Fibroblast of skin of right biceps (primary cell): ENCODE data around the gene GATD1.

Source experiments
- DNase-seq: peaks from one replicate; pipeline ENCODE4 v3.0.0-alpha.2; 2013

The GATD1 gene

DNA sequence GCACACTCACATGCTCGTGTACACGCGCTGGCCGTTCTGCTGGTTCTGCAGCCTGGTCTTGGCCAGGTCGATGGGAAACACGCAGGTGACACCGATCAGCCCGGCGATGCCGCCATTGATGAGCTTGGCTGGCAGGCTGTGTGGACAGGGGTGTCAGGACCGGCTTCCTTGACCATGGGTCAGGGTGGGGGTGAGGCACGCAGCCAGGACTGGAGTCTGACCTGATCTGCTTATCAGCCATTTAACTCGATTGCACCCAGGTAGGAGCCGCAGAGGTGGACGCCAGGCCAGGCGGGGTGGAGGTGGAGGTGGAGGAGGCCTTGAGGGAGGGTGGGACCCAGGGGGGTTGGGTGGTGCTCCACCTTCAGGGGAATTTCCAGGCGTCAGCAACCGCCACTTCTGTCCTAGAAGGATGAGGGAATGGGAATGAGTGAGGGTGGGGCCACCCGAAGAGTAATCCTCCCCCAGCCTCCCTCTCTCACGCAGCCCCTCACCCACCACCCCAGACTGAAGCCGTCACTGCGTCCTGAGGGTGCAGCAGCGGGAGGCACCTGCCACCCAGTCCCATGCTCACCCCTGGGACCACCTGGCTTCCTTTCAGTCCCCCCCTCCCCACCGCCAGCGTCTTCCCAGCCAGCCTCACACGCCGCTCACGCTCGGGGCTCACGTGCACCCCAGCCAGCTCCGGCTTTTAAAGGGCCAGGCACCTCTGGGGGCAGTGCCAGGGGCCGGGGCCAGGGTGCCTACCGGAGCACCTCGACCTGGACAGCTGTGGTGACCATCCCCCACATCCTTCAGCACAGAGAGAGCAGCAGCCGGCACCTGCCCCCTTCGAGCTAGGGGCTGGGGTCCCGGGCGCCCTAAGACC lies 17.7 kb upstream of the GATD1 start:
- DNase-seq = no peak

DNA sequence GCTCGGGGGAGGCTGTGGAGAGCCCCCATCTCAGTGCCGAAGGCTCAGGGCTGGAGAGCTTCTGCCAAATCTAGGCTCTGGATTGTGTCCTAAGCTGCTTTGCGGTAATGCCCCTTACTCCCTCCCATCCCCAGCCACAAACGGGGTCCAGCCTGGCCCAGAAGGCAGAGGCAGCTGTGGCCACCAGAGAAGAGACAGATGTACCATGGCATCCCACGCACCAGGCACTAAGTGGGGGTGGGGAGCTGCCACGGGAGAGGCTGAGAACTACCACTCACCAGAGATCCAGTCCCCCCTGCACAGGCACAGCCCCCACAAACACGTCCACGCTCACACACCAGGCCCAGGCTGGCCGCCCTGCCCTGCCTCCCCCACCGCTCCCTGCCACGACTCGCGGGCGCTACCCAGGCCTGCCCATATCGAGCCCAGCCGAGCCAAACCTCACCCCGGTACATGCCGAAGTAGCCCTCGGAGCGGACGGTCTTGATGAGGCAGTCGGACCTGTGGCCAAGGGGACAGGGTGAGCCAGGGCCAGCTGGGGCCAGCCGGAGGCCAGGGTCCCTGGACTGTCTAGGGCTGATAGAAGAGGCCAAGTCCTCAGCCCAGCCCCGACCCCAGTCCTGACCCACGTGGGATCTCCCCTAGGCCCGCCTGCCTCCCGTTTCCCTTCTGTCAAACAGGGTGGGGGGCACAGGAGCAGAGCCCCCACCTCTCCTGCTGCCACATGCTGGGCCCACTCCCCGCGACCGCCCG lies 16.9 kb upstream of the GATD1 start:
- DNase-seq = no peak

DNA sequence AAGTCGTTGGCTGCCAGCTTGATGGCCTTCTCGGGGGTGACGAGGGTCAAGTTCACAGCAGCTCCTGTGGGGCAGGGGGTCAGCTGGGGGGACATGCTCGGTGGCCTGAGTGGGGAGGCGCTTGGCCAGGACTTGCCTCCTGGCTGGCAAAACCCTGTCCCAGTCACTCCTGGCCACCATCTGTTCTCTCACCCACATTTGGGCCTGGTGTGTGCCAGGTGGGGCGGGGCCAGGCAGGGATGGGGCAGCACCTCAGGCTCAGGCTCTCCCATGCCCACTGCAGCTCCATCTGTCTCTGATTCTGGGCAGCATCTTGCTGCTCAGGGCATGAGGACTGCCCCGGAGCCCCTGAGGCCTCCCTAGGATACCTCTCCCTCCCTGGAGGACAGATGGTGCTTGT lies 16.3 kb upstream of the GATD1 start:
- DNase-seq = no peak

DNA sequence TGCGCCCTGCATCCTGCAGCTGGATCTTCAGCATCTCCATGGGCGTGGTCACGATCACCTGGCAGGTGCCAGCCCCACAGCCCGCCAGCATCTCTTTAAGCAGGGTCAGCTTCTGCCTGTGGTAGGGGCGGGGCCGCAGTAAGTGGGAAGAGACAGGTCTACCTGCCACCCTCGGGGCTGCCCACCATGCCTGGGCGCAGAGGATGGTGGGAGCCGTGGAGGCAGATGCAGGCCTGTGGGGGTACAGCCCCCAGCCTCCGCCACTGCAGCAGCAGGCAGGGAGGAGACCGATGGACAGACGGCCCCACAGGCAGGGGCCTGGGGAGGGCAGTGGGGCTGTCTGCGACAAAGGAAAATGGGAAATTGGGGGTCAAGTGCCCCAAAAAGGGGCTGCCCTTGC lies 15.6 kb upstream of the GATD1 start:
- DNase-seq = no peak

DNA sequence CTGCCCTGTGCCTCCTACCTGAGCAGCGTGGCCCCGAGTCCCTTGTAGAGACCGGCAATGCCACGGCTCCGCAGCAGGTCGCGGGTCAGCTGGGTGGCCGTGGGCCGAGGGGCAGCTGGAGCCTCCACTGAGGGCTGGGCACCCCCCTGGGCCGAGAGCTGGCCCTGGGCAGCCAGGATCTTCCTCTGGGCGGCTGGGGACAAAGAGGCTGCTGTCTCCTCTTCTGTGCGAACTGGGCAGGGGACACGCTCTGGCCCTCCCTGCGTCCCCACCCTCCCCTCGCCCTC lies 15.2 kb upstream of the GATD1 start:
- DNase-seq = no peak

DNA sequence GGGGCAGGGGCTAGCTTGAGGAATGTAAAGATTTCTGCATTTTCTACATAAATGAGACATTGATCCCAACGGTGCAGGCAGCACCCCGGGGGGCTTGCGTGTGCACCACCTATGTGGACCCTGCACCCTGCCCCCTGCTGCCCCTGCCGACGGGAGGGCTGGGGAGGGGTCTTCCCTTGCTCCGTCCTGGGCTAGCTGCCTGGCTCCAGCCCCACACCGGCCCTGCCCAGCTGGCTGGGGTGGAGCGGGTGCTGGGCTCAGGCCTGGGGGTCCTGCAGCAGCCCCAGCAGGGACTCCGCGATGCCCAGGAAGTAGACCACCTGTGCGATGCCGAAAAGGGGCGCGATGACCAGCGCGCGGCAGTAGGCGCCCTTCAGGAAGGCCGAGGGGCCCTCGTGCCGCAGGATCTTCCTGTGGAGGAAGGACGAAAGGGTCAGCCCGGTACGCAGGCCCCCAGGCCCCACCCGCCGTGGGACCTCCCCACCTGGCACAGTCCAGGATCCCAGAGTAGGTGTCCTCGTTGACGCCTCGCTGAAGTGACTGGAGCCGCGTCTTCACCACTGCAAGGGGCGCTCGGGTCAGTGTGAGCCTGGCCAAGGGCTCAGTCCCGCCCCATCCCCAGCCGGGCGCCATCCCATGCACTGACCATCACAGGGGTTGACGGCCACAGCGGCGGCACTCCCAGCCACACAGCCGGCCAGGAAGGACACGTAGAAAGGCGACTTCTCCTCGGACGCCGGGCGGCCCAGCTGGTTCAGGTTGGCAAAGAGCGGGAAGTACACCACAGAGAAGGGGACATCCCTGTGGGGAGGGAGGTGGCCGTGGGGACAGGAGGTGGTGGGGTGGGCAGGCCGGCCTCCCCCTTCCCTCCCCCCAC lies 14.6 kb upstream of the GATD1 start:
- DNase-seq = no peak

DNA sequence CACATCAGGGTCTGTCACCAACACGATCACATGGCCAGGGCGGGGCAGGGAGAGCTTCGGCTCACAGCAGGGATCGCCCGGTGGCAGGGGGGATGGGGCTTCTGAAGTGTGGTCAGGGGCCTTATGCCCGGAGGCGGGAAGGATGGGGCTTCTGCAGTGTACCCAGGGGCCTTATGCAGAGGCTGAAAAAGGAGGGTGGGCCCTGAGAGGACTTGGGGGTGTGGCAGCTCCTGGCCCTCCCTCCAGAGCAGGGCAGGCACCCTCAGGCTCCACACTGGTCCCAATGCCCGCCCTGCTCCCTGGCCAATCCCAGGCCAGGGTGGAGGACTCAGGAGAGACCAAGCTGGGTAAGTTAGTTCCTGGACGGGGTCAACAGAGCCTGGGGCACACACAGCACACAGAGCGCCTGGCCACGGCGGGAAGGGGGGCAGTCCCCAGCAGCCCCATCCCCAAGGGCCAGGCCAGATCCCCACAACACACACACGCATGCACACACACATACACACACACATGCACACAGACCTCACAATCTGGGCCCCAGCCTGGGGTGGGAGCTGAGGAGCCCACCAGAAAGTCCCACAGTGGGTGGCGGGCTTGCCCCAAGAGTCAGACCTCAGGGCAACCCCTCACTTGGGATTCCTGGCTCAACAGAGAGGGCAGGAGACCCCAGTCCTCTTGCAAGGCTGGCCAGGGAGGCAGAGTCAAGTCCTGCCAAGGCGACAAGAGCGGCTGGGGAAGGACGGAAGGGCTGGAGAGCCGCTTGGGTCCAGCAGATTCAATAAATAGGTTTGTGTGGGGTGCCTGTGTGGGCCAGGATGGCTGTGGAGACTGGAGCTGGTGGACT lies 13.7 kb upstream of the GATD1 start:
- no peak for DNase-seq

DNA sequence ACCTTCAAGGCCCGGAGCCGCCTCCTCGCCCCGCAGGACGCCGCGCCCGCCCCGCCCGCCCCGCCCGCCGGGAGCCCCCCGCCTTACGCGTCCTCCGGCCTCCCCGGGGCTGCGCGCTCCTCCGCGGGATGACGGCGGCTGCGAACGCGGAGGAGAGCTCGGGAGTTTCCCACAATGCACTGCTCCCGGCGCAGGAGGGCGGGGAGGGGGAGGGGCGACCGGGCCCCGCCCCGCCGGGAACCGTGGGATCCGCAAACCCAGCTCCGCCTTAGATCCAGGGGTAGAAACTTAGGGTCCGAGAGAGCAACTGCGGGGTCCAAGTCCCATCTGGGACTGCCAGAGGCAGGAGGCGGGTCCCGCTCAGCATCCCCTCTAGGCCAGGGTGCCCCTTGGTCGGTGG lies 12.7 kb upstream of the GATD1 start, which contains the start of gene CEND1:
Gene CEND1, minus strand, starts transcription at position 148 of the 400 bp plus-strand sequence. CDS start 1,514 bp downstream, outside the sequence.
- peak; percentile 48 for DNase-seq

DNA sequence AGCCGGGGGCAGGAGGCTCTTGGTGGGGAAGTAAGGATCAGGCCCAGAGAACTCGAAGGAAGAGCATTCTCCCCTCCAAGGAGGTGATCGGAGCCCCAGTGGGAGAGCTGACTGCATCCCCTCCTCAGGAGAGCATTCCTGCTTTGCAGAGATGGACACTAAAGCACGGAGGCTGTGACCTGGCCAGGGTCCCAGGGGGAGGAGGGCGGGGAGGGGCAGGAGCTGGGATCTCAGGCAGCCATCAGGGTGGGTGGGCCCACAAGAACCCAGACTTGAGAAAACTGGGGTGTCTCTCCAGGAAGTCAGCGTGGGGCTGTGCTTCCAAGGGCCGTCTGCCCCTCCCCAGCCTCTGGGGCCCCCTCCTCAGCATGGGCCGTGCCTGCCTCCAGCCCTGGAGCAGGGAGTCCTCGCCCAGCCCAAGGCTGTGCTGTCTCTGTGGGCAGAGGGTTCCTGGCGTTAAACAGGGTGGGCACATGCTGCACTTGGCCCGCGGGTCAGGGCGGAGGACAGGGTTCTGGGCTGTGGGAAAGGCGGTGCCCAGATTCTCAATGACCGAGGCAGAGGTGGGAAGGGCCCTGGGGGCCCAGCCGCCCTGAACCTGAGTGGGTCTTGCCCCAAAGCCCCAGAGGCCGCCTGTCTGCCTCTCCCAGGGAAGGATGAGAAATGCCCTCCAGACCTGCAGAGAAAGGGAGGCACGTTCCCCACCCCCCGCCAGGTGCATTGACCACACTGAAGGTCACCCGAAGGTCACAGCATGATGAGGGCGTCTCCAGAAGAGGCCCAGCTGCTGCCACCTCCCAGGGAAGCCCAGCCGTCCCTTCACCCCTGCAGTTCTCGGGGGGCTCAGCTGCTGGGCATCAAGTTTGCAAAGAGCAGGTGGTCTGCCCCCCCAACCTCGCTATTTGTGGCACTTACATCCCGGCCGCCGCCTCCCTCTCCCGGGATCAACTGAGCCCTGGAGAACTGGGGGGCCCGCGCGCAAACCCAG lies 12.0 kb upstream of the GATD1 start:
- no peak for DNase-seq

DNA sequence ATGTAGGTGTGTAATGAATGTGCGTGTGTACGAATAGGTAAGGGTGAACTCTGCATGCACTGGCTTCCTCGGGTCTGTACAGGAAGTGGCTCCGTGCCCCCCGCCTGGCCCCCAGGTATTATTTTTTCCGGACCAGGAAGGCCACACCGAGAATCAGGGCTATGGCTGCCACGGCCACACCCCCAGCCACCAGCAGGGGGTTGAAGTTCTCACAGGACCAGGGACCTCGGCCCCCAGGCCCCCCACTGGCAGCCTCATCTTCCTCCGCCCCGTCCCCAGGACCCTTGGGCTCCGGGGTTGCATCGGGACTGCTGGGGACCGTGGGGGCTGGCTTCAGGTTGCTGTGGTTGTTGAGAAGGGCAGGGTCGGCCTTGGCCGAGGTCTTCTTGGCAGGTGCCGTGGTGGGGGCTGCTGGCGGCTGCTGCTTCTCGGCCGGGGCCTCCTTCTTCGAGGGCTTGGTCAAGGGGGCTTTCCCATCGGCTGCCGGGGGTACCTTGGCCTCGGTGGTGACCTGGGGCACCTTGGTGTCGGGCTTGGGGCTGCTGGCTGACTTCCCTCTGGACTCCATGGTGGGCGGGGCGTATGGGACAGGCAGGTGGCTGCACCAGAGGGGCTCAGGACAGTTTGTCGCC lies 10.8 kb upstream of the GATD1 start:
- no peak for DNase-seq

DNA sequence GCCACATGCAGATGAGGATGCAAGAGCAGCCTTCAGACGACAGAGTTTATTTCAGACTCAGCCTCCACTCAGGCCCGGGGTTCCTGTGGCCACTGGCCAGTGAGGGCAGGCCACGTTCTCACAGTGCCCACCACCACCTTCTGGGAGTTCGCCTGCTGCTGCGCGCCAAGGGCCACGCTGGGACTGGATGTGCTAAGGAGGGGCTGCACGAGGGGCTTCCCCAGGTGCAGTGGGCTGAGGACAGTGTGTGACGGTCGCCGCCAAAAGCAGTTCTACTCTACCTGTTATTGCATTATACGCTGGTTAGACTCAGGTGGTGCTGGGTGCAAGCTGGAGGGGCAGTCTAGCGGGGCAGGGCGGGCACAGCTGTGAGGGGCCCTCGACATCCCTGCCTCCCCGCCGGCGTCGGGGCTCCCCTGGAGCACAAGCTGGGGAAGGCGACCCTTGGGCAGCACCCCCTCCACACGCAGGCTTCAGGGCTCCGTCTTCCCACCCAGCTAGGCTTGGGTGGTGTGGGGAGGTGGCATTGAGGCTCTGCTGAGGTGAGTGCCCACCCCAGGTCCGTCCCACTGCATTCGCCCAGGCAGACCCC lies 9.9 kb upstream of the GATD1 start:
- DNase-seq = no peak

DNA sequence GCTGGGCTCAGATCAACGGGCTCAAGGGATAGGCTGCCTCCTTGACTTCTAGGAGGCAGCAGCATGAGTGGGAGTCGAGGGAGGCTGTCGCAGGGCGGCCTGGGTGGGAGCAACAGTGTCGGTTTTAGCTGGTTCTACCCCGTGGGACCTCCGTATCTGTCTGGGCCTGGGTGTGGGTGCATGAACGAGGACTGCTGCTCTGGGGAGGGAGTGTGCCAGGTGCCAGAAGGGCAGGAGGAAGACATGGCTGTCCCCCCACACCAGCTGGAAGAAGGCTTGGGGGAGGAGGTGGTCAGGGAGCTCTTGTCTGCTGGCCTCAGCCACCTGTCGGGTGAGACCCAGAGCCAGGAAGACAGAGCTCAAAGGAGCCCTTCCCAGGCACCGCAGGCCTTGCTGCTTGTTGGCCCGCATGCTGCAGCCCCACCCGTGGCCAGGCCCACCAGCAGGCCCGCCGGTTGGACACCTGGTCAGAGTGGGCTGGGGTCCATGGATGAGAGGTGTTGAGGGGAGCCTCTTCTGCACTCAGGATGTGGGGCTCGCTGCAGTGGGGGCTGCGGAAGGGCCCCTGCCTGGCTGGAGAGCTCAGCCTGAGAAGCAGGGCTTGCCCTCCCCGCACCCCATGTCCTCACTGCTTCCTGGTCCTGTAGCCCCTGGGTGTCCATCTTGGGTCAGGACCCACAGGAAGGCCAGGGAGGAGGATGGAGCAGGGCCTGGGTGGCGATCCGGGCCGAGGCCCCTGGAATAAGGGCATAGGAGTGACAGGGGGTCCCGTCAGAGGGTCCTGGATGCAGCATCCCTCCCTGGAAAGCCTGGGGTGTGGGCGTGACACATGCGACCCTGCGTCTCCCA lies 9.2 kb upstream of the GATD1 start:
- no peak for DNase-seq

DNA sequence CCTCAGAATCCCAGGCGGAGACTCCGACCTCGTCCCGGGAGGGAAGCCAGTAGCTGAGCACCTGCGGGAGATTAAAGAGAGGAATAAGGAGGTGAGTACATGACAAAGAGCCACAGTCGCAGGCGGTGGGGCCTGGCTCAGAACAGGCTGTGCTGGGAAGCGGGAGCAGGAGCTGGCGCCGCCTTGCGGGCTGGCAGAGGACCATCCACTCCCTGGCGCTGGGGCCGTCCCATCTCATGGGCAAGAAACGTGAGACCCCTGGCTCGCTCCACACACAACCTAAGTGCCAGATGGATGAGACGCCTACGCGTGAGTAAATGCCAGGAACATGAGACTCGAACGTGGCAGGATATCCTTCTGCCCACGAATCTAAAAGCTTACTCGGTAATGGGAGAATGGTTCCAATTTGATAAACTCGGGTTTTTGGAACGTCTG lies 6.3 kb upstream of the GATD1 start:
- DNase-seq = peak; percentile 89

DNA sequence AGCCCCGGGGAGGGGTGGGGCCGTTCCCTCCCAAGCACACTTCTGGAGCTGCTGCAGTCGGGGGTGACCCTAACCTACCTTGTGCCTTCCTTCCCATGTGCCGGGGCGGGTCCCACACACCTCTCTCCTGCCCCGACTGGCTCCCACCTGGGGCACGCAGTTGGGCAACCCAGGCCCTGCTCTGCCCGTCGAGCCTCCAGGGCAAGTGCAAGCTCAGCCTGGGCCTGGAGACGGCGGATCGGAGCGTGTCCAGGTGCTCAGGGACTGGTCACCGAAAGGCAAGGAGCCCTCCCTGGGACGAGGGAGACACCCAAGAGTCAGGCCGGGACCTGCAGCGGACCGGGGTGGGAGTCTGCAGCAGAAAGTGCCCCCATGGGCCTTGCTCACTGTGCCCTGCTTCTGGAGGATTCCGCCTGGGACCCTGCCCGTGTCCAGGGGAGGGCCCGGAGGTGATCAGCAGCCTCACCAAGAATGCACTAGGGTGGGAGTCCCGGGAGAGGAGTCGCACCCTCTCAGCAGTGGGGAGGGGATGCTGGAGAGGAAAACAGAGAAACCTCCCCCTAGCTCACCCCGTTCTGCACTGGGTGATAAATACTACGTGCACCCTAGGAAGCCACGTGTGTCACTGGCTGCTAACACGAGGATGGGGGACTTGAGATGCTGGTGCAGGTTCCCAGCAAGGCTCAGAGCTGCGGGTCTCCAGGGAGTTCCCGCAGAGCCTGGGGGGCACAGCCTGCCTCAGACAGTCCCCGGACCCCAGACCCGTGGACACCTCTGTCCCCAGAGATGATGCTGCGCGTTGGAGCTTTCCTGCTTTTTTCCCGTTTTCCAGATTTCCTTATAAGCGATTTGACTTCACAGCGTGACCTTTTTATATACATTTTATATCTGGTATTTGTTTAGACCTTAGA lies 5.2 kb upstream of the GATD1 start:
- DNase-seq = no peak

DNA sequence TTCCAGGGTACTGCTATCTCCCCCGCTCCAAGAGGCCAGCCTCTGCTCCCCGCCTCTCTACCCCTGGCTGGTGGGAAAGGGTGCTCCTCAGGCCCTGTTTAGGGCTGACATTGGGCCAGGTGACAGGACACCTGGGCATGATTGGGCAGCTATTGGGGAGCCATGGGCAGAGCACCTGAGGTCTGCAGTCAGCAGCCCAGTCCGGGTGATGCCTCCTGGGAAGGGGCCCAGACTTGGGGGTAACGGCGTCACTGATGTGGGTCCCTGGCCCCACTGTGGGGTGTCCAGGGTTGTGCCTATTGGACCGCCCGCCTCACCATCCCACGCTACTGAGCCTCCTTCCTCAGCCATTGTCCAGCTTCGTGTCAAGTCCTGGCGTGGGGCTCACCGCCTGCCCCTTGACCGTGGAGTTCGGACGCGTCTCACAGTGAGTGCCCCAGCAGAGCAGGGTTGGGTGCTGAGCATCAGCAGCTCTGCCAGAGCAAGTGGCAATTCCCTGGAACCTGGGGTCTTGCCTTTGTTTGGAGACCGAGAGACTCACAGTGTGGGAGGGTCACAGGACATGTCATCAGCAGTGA lies 2.8 kb upstream of the GATD1 start:
- no peak for DNase-seq

DNA sequence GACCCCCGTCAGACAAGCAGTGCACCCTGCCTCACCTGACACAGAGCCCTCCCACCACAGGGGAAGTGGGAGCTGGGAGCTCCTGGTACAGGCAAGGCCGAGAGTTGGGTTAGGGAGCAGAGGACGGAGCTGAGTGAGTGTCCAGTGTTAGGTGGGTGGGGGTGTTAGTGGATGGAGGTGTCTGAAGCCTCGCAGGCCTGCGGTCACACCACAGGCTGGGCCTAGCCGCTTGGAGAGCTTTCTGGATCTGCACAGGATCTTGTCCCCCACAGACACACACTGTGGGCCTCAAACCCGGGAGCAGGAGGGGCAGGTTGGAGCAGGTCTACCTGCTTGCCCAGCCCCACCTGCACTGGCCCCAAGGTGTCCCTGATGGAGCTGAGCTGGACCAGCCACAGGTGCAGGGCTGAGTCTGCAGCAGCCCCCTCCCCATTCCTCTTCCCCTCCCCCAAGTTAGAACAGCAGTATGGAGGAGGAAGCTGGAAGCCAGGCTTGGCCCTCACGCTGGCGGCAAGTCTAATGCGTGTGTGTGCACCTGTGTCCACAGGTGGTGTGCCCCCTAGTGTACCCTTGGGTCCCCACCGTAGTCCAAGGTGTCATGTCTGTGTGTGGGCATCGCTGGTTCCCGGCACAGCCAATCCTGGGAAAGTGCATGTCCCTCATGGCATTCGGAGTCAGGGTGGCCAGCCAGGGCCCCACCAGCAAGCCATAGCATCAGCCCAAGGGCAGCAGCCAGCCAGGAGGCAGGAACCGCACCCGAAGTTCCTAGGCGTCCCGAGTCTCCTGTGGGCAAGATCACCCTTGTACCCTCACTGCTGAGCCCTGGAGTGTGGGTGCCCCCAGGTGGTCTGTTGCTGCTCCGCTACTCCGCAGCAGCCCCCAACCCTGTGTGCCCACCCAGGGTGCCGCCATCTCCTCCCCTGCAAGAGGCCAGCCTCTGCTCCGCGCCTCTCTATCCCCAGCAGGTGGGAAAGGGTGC lies 2.0 kb upstream of the GATD1 start:
- DNase-seq = no peak
